Activated T-cell treated with anti-CD3 and anti-CD28 coated beads, Interleukin-2, amount 50 U/mL, for 72 hours (primary cell): ENCODE measurements around the gene TACR2. TPM values are rescaled to one million over a fixed set of nuclear protein-coding genes. Genes with fewer than 3 reads are reported as not detected.

ENCODE experiments used
- ATAC-seq, 2 donors: fragments of 150-1000 bp; cut with Tn5 transposase; replicated peaks in 1 of 2; 2 replicates each; pipeline ENCODE4 v1.10.0; 2021; ENCODE audit warnings: moderate library complexity in 2 of 2, mild to moderate bottlenecking in 1 of 2
- DNase-seq, 2 donors: peaks; one replicate each; pipeline ENCODE4 v3.0.0; 2021 to 2022; ENCODE audit warnings: mixed read lengths in 1 of 2
- H3K27ac Mint-ChIP-seq: one replicate; pipeline ENCODE4 v1.8.0; 2022; ENCODE audit warnings: mild to moderate bottlenecking, moderate library complexity, mixed read lengths
- H3K27me3 Mint-ChIP-seq: one replicate; pipeline ENCODE4 v1.8.0; 2022; ENCODE audit warnings: low read depth, mixed read lengths
- H3K36me3 Mint-ChIP-seq, 2 donors: one replicate each; pipeline ENCODE4 v1.8.0; 2022; ENCODE audit warnings: mixed read lengths in 2 of 2, mild to moderate bottlenecking in 1 of 2; ENCODE audit not compliant: insufficient read depth in 2 of 2
- H3K4me1 Mint-ChIP-seq: one replicate; pipeline ENCODE4 v1.8.0; 2022; ENCODE audit warnings: low read depth, mixed read lengths
- H3K4me3 Mint-ChIP-seq, 2 donors: one replicate each; pipeline ENCODE4 v1.8.0; 2022; ENCODE audit warnings: mild to moderate bottlenecking in 2 of 2, mixed read lengths in 2 of 2, moderate library complexity in 2 of 2
- H3K9me3 Mint-ChIP-seq, 2 donors: one replicate each; pipeline ENCODE4 v1.8.0; 2022; ENCODE audit warnings: mixed read lengths in 2 of 2
- total RNA-seq, 2 donors: library from RNA; stranded (reverse); gene quantifications; one replicate each; pipeline ENCODE4 v1.2.3, GENCODE V29; 2022

TACR2 gene
- not detected for total RNA-seq

- Mint-ChIP-seq H3K4me3 (no peak within 1 kb of the TSS), H3K36me3 (no peaks in the 10 kb centered on the region), H3K9me3 (no peaks in the 10 kb centered on the region), H3K27ac (no peak within 1 kb of the TSS), H3K4me1 (peaks cover 6% of the 10 kb centered on the region), H3K27me3 (no peaks in the 10 kb centered on the region)
- ATAC-seq (no peak), DNase-seq (no peak)
These were observed at the start of gene TACR2 for GRCh38 chr10:69416695-69417094. TSS of gene TACR2 (minus strand) at chr10:69416918. CDS start at chr10:69416323, 595 bp downstream.

GRCh38 chr10:69466158-69466490 lies 49.4 kb upstream of the TACR2 start:
- Mint-ChIP-seq H3K27me3 (peaks cover 13% of the 10 kb centered on the region), H3K9me3 (no peaks in the 10 kb centered on the region), H3K4me1 (peaks cover 24% of the 10 kb centered on the region), H3K4me3 (no peak overlapping the region), H3K36me3 (no peaks in the 10 kb centered on the region), H3K27ac (no peak overlapping the region)
- no peak for DNase-seq
- no peak for ATAC-seq

GRCh38 chr10:69465457-69466157 lies 48.9 kb upstream of the TACR2 start:
- ATAC-seq (peak; percentile 9 to 27), DNase-seq (no peak)
- Mint-ChIP-seq H3K27ac (peak overlapping the region; percentile 67), H3K36me3 (no peaks in the 10 kb centered on the region), H3K4me3 (peak overlapping the region in 1 of 2 donors; percentile 12), H3K27me3 (peaks cover 8% of the 10 kb centered on the region), H3K4me1 (peaks cover 27% of the 10 kb centered on the region), H3K9me3 (no peaks in the 10 kb centered on the region)

GRCh38 chr10:69464801-69465401 lies 48.2 kb upstream of the TACR2 start:
- Mint-ChIP-seq H3K27ac (peak overlapping the region; percentile 67), H3K9me3 (no peaks in the 10 kb centered on the region), H3K4me1 (peaks cover 30% of the 10 kb centered on the region), H3K27me3 (peaks cover 1% of the 10 kb centered on the region), H3K36me3 (no peaks in the 10 kb centered on the region), H3K4me3 (peak overlapping the region in 1 of 2 donors; percentile 12)
- ATAC-seq (peak; percentile 47 to 68), DNase-seq (peak; percentile 10 to 15)

GRCh38 chr10:69464401-69464800 lies 47.7 kb upstream of the TACR2 start:
- no peak for ATAC-seq
- peaks cover 30% of the 10 kb centered on the region for H3K4me1 Mint-ChIP-seq
- H3K27me3 Mint-ChIP-seq: no peaks in the 10 kb centered on the region
- H3K27ac Mint-ChIP-seq: no peak overlapping the region
- no peaks in the 10 kb centered on the region for H3K36me3 Mint-ChIP-seq
- no peak for DNase-seq
- H3K4me3 Mint-ChIP-seq: no peak overlapping the region
- H3K9me3 Mint-ChIP-seq: no peaks in the 10 kb centered on the region

- Mint-ChIP-seq H3K27ac (no peak overlapping the region), H3K4me3 (no peak overlapping the region), H3K4me1 (peaks cover 30% of the 10 kb centered on the region), H3K9me3 (no peaks in the 10 kb centered on the region), H3K36me3 (no peaks in the 10 kb centered on the region), H3K27me3 (no peaks in the 10 kb centered on the region)
- ATAC-seq (no peak), DNase-seq (no peak)
These were observed 47.2 kb upstream of the TACR2 start for GRCh38 chr10:69463886-69464285.

- no peak overlapping the region for H3K4me3 Mint-ChIP-seq
- H3K27me3 Mint-ChIP-seq: no peaks in the 10 kb centered on the region
- no peak for ATAC-seq
- H3K9me3 Mint-ChIP-seq: no peaks in the 10 kb centered on the region
- peaks cover 39% of the 10 kb centered on the region for H3K4me1 Mint-ChIP-seq
- no peaks in the 10 kb centered on the region for H3K36me3 Mint-ChIP-seq
- H3K27ac Mint-ChIP-seq: no peak overlapping the region
- DNase-seq: no peak
These were observed 44.7 kb upstream of the TACR2 start for GRCh38 chr10:69461243-69462025.

GRCh38 chr10:69460576-69461242 lies 44.0 kb upstream of the TACR2 start:
- H3K27ac Mint-ChIP-seq: no peak overlapping the region
- H3K36me3 Mint-ChIP-seq: no peaks in the 10 kb centered on the region
- peaks cover 37% of the 10 kb centered on the region for H3K4me1 Mint-ChIP-seq
- no peak overlapping the region for H3K4me3 Mint-ChIP-seq
- no peak for ATAC-seq
- no peaks in the 10 kb centered on the region for H3K9me3 Mint-ChIP-seq
- H3K27me3 Mint-ChIP-seq: no peaks in the 10 kb centered on the region
- no peak for DNase-seq

GRCh38 chr10:69459893-69460575 lies 43.3 kb upstream of the TACR2 start:
- Mint-ChIP-seq H3K27ac (no peak overlapping the region), H3K9me3 (no peaks in the 10 kb centered on the region), H3K4me1 (peaks cover 30% of the 10 kb centered on the region), H3K27me3 (no peaks in the 10 kb centered on the region), H3K4me3 (no peak overlapping the region), H3K36me3 (no peaks in the 10 kb centered on the region)
- DNase-seq (no peak), ATAC-seq (no peak)

- no peak overlapping the region for H3K27ac Mint-ChIP-seq
- H3K9me3 Mint-ChIP-seq: no peaks in the 10 kb centered on the region
- no peaks in the 10 kb centered on the region for H3K36me3 Mint-ChIP-seq
- DNase-seq (no peak), ATAC-seq (no peak)
- peaks cover 23% of the 10 kb centered on the region for H3K4me1 Mint-ChIP-seq
- H3K4me3 Mint-ChIP-seq: no peak overlapping the region
- no peaks in the 10 kb centered on the region for H3K27me3 Mint-ChIP-seq
These were observed 42.5 kb upstream of the TACR2 start for GRCh38 chr10:69459101-69459790.

- Mint-ChIP-seq H3K36me3 (no peaks in the 10 kb centered on the region), H3K27ac (no peak overlapping the region), H3K9me3 (no peaks in the 10 kb centered on the region), H3K4me1 (peaks cover 23% of the 10 kb centered on the region), H3K4me3 (no peak overlapping the region), H3K27me3 (no peaks in the 10 kb centered on the region)
- no peak for ATAC-seq
- no peak for DNase-seq
These were observed 41.8 kb upstream of the TACR2 start for GRCh38 chr10:69458430-69459100.

- H3K36me3 Mint-ChIP-seq: no peaks in the 10 kb centered on the region
- peaks cover 2% of the 10 kb centered on the region for H3K27me3 Mint-ChIP-seq
- H3K4me3 Mint-ChIP-seq: no peak overlapping the region
- peaks cover 19% of the 10 kb centered on the region for H3K4me1 Mint-ChIP-seq
- no peaks in the 10 kb centered on the region for H3K9me3 Mint-ChIP-seq
- DNase-seq (no peak), ATAC-seq (no peak)
- H3K27ac Mint-ChIP-seq: no peak overlapping the region
These were observed 41.1 kb upstream of the TACR2 start for GRCh38 chr10:69457771-69458237.
